GM18519 (cell line): ENCODE data around the gene KRTAP19-7.

ENCODE experiments used
- ATAC-seq: cut with Tn5 transposase; IDR thresholded peaks from one replicate; pipeline ENCODE4 v1.9.1; 2021; ENCODE audit warnings: mild to moderate bottlenecking, moderate library complexity; ENCODE audit not compliant: unreplicated experiment, low FRiP score

KRTAP19-7 gene, protein sequence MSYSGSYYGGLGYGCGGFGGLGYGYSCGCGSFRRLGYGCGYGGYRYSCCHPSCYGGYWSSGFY

GRCh38 chr21:30561264-30561895 lies at the start of gene KRTAP19-7:
KRTAP19-7 (minus strand) TSS chr21:30561314; CDS start chr21:30561289, 25 bp downstream.
- ATAC-seq: no peak

GRCh38 chr21:30605968-30606367 lies 44.9 kb upstream of the KRTAP19-7 start:
- ATAC-seq: no peak

DNA sequence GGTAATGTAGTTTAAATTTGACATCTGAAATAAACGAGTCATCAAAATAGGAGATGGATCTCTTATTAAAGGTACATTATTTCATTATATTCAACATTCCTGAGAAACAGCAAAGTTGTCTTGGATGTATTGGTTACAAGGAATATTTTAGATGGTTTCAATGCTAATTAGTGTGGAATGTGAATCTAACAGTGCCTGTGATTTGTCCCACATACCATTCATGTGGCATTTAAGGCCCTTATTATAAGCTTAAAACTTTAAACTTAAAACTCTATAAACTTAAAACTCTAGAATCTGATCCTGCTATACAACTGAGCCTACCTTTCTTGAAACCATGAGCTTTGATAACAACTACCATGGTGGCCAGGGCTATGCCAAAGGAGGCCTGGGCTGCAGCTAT lies 39.7 kb upstream of the KRTAP19-7 start, which contains the start of gene KRTAP22-1:
Gene KRTAP22-1 (plus strand): TSS at position 301 of the 400 bp plus-strand sequence.
- no peak for ATAC-seq

DNA sequence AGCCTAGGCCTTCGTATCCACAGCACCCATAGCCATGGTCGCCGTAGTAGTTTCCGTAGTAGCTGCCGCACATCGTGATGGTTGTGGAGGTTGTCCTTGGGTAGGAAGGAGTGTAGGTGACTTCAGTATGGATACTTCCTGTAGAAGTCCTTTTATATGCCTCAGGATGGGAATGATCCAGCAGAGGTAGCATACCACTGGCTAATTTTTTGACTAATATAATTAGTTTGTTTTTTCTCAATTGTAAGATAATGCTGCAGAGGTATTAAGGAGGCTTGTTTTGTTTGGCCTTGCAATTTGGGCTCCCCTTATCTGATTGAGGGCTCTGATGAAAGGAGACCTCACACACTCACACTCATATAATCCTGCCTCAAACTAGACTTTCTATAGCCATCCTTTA lies 37.7 kb upstream of the KRTAP19-7 start, which contains the start of gene KRTAP6-2:
Gene KRTAP6-2 (minus strand): TSS at position 101 of the 400 bp plus-strand sequence. CDS start 28 bp downstream, at position 73.
- no peak for ATAC-seq

- ATAC-seq: no peak
Measured at GRCh38 chr21:30592140-30592539, 31.0 kb upstream of the KRTAP19-7 start, which contains the start of gene KRTAP6-3. KRTAP6-3 (plus strand) TSS chr21:30592440; CDS start chr21:30592446, 6 bp downstream.

- no peak for ATAC-seq
Measured at GRCh38 chr21:30590297-30590696, 29.2 kb upstream of the KRTAP19-7 start, which contains the start of gene KRTAP22-2. KRTAP22-2 (minus strand) TSS chr21:30590397.

DNA sequence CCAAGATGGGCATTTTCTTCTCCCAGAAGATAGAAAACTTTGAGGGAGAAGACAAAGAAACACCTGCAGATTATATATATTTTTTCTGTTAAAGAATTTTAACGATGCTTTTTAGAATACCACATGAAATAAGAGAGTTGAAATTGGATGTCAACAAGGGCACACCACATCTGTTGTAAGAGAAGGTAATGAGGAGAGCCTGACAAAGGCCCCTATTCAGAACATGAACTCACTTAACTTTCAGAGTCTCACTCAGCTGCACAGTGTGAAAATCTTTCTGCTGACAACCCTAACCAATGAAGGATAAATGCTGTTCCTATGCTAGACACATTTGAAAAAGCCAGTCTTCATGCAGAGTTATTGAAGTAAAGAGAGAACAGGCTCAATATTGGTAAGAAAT lies 21.8 kb upstream of the KRTAP19-7 start:
- ATAC-seq: no peak

DNA sequence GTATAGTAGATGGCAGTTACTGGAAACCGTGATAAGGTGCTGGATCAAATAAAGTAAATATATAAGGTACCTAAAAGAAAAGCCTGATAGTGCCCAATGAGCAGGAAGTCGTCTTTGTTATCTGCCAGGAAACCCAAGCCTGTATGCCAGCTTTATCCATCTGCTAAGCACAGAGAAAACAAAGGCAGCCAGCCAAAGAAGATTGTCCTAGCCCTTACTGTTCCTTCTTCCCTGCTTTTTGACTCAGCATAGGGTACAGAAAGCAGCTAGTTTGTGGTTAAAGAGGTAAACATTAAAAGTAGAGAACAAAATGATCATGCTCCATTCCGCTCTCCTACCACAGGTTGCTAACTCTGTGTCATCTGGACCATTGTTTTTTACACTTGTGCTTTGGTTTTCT lies 19.0 kb upstream of the KRTAP19-7 start:
- ATAC-seq: no peak

- ATAC-seq: no peak
Measured at GRCh38 chr21:30579346-30579745, 18.2 kb upstream of the KRTAP19-7 start.

DNA sequence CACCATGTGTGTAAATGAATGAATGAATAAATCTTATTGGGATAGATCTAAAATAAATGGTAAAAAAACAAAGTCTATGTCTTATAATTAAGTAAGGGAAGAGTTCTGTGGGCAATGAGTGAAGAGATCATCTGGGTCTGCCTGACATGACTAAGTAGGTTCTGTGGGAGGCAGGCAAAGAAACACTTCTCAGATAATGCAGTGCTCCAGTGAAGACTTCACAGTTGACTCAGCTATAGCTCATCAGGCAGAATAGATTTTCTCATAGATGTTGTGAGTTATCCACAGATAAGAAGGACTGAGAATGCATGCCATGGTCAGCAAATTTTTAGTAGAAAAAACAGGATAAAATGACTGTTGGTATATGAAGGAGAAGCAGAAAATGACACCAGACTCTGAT lies 16.7 kb upstream of the KRTAP19-7 start:
- no peak for ATAC-seq

DNA sequence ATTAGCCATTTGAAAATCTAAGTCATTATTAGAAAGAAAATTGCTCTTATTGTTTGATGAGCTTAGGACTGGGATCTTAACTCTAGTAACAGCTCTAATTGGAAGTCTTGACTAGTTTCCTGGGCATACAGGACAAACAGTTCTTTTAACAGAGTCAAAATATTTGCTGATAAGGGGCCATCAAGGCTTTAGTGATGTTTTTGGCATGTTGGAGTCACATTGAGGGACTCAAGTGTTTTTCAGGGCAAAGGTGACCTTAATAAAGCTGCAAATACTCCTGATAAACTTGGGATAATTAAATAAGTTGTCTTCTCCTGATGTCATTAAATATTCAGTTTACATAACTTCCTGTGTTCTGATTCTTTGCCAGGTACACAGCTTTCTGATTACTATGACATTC lies 6.5 kb upstream of the KRTAP19-7 start:
- no peak for ATAC-seq

GRCh38 chr21:30563630-30564029 lies 2.5 kb upstream of the KRTAP19-7 start:
- no peak for ATAC-seq

- ATAC-seq: no peak
Measured at GRCh38 chr21:30563072-30563471, 2.0 kb upstream of the KRTAP19-7 start.

DNA sequence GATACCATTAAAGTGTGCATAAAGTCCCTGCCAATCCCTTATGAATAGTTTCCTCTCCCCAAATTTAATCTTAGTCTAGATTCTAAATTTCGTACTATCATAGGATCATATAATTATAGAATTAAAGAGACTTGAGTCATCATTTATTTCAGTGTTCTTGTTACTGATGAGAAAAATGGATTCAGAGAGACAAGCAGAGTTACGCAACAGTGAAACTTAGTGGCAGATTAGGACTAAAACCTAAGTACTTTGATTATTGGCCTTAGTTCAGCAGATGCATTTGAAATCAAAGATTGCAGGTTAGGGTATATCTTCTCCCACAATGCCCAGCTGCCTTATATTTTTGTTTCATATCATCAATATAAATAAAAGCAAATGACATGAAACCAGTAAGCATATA lies 843 bp upstream of the KRTAP19-7 start:
- no peak for ATAC-seq

DNA sequence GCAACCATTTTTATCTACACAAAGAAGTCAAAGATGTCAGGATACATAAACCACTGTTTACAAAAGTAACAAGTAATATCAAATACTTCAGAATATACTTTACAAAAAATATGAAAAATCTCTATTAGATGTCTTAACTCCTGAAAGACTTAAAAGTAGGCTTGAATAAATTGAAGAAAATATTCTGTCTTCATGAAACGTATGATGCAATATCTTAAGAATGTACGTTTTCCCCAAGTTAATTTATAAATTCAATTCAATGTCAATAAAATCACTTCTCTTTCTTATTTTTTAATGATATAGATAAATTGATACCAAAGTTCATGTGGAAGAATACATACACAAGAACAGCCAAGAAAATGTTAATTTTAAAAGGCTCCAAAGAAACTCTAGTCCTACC lies 6.0 kb downstream of the KRTAP19-7 start:
- no peak for ATAC-seq

DNA sequence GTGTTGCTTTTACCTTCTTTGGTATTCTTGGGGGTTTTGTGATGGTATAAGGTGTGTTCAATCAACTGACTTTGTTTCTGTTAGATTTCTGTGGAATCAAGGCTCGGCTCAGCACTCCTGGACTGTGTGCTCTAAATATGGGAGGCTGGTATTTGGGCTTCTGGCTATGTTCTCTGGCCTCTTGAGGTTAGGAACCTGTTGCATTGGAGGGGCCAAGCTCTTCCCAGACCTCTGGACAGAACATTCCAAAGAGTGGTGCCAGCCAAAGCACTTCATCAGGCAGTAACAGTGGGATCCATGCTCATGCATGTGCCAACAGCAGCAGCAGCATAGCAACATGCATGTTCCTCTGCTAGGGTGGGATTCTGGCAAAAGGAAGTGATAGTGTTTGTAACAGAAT lies 8.3 kb downstream of the KRTAP19-7 start:
- ATAC-seq: no peak

- no peak for ATAC-seq
Measured at GRCh38 chr21:30541764-30542163, 19.4 kb downstream of the KRTAP19-7 start, which contains the start of gene KRTAP19-6. KRTAP19-6 (minus strand) TSS chr21:30541864; CDS start chr21:30541833, 31 bp downstream.

DNA sequence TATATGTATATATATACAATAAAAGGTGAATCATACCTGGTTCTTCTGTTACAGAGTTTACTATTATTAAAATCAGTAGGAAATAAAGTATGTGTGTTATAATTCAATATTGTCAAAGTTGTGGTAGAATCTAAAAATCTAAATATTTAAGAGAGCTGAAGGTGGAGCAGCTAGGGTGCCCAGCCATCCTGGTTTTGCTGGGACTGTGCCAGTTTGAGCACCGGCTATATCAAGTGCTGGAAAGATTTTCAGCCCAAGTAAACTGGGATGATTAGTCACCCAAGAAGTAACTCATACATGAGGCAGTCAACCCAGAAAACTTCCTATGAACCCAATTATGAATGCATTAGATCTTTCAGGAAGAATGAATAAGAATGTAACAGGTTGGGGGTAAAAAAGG lies 42.2 kb downstream of the KRTAP19-7 start:
- ATAC-seq: no peak

DNA sequence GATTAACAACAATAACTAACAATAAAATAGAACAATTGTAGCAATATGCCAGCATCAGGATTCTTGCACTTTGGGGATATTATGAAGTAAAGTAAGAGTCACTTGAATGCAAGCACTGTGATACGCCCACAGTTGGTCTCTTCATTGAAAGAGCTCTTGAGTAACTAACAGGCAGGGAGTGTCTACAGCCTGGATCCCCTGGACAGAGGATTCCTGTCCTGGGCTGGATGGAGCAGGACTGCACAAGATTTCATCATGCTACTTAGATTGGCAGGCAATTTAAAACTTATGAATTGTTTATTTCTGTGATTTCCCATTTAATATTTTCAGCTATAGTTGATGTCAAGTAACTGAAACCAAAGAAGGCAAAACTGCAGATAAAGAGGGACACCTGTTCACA lies 45.4 kb downstream of the KRTAP19-7 start:
- no peak for ATAC-seq
